Suprapubic skin (tissue), 4 donors: ENCODE results near the gene NDOR1.

Experiments
- CTCF ChIP-seq, 2 donors: fragments of 200-600 bp in 1 of 2; fragments of 450-650 bp in 1 of 2; sonication (generic) in 1 of 2; IDR thresholded peaks; one replicate each; pipeline ENCODE4 v1.5.1; 2016 to 2019; ENCODE audit warnings: antibody characterized with exemption in 2 of 2, mild to moderate bottlenecking in 1 of 2, moderate library complexity in 1 of 2
- EP300 ChIP-seq: sonication (generic); formaldehyde crosslinking; IDR thresholded peaks from one replicate; pipeline ENCODE4 v1.6.1; 2017; ENCODE audit warnings: antibody characterized with exemption
- POLR2A ChIP-seq, 2 donors: fragments of 450-650 bp; IDR thresholded peaks; one replicate each; pipeline ENCODE4 v1.6.1; 2017; ENCODE audit warnings: antibody characterized with exemption in 2 of 2, mild to moderate bottlenecking in 2 of 2, moderate library complexity in 2 of 2
- POLR2AphosphoS5 ChIP-seq, 3 donors: sonication (generic); formaldehyde crosslinking; IDR thresholded peaks; one replicate each; pipeline ENCODE4 v1.6.1; 2017; ENCODE audit warnings: antibody characterized with exemption in 3 of 3

DNA sequence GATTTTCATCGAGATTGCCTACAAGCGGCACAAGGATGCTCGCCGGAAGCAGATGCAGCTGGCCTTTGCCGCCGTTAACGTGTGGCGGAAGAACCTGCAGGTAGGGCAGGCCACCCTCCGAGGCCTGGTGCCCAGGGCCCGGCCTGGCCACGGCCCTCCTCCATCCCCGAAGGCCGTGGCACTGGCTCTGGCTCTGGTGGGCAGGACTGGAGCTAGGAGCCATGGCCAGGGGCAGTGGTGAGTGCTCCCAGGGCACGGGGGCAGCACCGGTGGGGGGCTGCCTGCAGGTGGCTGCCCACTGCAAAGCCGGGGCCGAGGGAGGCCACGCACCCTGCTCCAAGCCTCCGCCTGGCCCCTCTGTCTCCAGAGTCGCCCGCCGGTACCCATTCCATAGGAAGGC, 41.7 kb upstream of the NDOR1 start:
- TF ChIP-seq CTCF (IDR thresholded peaks at IDR 0.05) = no peak
- no peak for TF ChIP-seq POLR2A (IDR thresholded peaks at IDR 0.05)
- no peak for TF ChIP-seq POLR2AphosphoS5 (IDR thresholded peaks at IDR 0.05)
- no peak for TF ChIP-seq EP300
